HFF-Myc (cell line): ENCODE results near the gene ELMOD3.

Experiments
- DNase-seq: peaks from one replicate; pipeline ENCODE4 v3.0.0-alpha.2; 2011; ENCODE audit warnings: low read depth; ENCODE audit errors: extremely low read depth
- H3K4me3 ChIP-seq: replicated peaks from 2 replicates; pipeline ENCODE4 v1.5.1; 2011; ENCODE audit warnings: low read depth, mild to moderate bottlenecking, control low read depth, low read length
- TF ChIP-seq, protein P1 (sequence below): IDR thresholded peaks from 2 replicates; pipeline ENCODE4 v1.5.1; 2012; ENCODE audit warnings: mild to moderate bottlenecking, low read depth, low read length, control low read depth; ENCODE audit errors: missing control alignments

The ELMOD3 gene

DNA sequence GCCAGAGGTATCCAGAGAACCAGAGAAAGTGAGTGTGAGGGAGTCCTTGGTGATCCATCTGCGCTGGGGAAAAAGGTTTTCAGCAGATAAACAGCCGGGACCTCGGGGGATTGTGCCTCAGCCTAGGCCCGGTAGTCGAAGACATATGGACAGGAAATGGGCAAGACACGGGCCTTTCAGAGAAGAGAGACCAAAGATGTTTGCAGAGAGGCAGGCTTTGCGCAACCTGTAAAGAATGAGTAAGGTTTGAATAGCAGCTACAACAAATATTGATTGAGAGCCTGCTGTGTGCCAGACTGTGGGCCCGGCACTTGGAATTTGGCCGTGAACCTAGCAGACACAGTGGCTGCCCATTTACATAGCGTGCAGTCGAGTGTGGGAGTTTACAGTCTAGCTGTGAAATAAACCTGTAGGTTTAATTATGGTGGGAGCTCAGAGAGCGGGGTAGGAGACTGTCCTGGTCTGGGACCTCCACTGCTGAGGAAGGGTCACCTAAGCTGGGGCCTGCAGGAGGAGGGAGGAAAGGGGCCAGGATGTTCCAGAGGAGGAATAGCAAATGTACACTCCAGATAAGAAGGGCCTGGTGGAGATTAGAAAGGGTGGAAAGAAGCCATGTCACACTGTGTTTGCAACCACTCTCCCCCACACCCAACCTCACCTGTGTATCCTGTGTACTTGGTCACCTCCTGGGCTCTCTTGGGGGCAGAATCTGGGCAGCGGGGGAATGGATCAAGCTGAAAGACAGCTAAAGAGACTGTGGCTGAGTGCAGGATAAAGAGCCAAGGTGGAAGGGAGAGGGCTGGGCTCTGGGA, 66.9 kb downstream of the ELMOD3 start:
- no peak for DNase-seq
- TF ChIP-seq, protein P1, sequence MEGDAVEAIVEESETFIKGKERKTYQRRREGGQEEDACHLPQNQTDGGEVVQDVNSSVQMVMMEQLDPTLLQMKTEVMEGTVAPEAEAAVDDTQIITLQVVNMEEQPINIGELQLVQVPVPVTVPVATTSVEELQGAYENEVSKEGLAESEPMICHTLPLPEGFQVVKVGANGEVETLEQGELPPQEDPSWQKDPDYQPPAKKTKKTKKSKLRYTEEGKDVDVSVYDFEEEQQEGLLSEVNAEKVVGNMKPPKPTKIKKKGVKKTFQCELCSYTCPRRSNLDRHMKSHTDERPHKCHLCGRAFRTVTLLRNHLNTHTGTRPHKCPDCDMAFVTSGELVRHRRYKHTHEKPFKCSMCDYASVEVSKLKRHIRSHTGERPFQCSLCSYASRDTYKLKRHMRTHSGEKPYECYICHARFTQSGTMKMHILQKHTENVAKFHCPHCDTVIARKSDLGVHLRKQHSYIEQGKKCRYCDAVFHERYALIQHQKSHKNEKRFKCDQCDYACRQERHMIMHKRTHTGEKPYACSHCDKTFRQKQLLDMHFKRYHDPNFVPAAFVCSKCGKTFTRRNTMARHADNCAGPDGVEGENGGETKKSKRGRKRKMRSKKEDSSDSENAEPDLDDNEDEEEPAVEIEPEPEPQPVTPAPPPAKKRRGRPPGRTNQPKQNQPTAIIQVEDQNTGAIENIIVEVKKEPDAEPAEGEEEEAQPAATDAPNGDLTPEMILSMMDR, result no peak
- H3K4me3 ChIP-seq, result no peak overlapping the region

DNA sequence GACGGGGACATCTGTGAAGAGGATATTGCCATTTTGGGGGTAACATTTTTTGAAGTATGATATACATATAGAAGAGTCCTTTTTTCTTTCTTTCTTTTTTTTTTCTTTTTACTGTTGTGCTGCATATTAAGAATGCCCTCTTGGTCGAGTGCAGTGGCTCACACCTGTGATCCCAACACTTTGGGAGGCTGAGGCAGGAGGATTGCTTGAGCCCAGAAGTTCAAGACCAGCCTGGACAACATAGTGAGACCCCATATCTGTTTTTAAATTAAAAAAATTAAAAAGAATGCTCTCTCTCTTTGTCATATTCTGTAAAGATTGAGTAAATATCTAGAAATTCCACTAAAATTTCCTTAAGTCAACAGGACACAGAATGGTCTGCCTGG, 67.5 kb downstream of the ELMOD3 start:
- H3K4me3 ChIP-seq, result no peak overlapping the region
- TF ChIP-seq, protein P1, result no peak
- DNase-seq, result no peak

DNA sequence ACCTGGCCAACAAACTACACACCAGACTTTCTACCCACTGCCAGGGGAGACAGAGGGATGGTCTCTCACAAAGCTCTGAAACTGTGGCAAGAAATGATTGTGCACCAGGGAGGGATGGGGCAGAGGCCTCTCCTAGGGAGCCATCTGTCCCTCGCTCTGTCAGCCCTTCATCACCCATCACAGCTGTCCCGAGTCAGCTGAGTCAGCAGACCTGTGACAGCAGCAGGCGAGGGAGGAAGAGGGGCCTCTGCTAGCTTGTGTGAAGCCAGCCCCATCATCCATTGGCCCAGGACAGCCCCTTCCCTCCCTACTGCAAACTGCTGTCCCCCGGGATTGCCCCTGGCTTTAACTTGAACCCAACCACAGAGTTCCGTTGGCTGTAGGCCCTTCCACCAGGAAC, 69.0 kb downstream of the ELMOD3 start:
- TF ChIP-seq, protein P1, result no peak
- DNase-seq, result no peak
- H3K4me3 ChIP-seq, result no peak overlapping the region

DNA sequence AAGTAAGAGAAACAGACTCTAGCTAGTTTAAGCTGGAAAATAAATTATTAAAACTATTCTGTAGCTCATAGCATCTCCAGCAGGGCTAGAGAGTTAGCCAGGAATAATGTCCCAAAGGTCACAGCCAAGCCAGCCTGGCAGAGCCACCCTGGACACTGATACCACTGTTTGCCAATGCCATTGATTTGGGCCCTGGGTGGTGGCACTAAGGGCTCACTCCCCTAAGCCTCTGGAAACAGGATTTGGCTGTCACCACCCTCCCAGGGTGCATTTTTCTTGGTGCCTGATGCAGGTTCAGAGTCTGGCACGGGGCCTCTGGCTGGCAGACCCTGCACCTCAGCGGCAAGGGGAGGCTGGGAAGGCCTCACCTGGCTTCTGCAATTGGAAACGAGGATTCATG, 71.0 kb downstream of the ELMOD3 start:
- TF ChIP-seq, protein P1, result no peak
- no peak for DNase-seq

DNA sequence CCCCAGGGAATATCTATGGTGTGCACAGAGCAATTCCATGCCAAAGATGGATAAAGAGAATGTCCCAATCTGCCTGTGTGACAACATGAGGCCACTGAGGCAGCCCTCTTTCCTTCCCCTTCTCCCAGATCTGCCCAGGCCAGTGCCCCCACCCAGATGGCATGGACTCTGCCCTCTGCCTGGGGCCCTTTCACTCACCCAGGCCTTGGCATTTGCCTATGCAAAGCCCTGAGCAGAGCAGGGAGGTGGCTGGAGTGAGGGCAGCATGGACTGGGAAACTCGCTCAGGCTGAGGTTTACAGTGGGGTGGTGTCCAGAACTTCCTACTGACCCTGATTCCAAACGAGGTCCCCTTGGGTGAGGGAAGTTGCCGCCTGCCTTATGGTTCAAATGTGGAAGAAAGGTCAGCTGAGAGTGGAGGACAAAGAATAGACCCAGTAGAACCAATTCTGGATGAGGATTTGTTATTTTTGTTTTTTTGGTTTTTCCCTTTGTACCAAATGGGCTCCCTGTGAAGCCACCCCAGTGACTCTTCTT, 72.8 kb downstream of the ELMOD3 start:
- no peak overlapping the region for H3K4me3 ChIP-seq
- TF ChIP-seq, protein P1, result no peak
- DNase-seq, result no peak

More for the DNA sequence above, 71.0 kb downstream of the ELMOD3 start:
- H3K4me3 ChIP-seq, result no peak overlapping the region

DNA sequence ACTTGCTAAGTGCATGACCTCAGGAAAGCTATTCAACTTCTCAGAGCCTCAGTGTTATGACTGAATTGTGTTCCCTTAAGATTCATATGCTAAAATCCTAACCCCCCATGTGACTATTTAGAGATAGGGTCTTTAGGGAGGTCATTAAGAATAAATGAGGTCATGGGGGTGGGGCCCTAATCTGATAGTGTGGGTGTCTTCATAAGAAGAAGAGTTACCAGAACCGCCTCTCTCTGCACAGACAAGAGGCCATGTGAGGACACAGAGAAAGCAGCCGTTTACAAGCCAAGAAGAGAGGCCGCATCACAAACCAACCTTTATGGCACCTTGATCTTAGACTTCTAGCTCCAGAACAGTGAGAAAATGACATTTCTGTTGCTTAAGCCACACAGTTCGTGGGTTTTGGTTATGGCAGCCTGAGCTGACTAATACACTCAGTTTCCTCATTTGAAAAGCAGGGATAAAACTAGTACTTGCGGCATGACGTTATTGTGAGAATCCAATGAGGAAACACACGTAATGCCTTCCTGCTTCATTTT, 73.8 kb downstream of the ELMOD3 start:
- H3K4me3 ChIP-seq, result no peak overlapping the region
- no peak for DNase-seq
- TF ChIP-seq, protein P1, result no peak
